HEK293 (cell line): ENCODE data around the gene GUCY2F.

Source experiments
- CTCF ChIA-PET: fragments of 350-600 bp; formaldehyde crosslinking; extraction: SDS; loops from one replicate; lab custom pipeline; 2021; ENCODE audit warnings: antibody characterized with exemption; lab: Yijun Ruan, JAX
- POLR2A ChIA-PET: fragments of 300-600 bp; formaldehyde crosslinking; extraction: SDS; loops from one replicate; lab custom pipeline; 2020; ENCODE audit warnings: antibody characterized with exemption, inconsistent platforms; lab: Yijun Ruan, JAX
- H3K27ac ChIP-seq: fragments of 200-500 bp; sonication (Bioruptor generic); 2 replicates; pipeline ENCODE4 v1.5.1; 2014; ENCODE audit warnings: low read depth, low read length, control low read depth, inconsistent platforms; ENCODE audit errors: extremely low read depth
- H3K36me3 ChIP-seq, 2 experiments: fragments of 200-500 bp in 1 of 2; sonication (Bioruptor generic) in 1 of 2; 1 replicate in 1 of 2; 2 replicates in 1 of 2; pipeline ENCODE4 v1.5.1; 2014 to 2017; ENCODE audit warnings: inconsistent platforms in 2 of 2, low read length in 2 of 2; ENCODE audit not compliant: control insufficient read depth in 2 of 2, insufficient read depth in 1 of 2
- H3K4me1 ChIP-seq: fragments of 200-500 bp; sonication (Bioruptor generic); 2 replicates; pipeline ENCODE4 v1.5.1; 2014; ENCODE audit warnings: mild to moderate bottlenecking, low read length, inconsistent platforms; ENCODE audit not compliant: control insufficient read depth, insufficient read depth
- H3K4me3 ChIP-seq: 2 replicates; pipeline ENCODE4 v1.5.1; 2011; ENCODE audit warnings: low read depth, mild to moderate bottlenecking, control low read depth, low read length, moderate library complexity
- H3K9me3 ChIP-seq: fragments of 200-500 bp; sonication (Bioruptor generic); 2 replicates; pipeline ENCODE4 v1.5.1; 2014; ENCODE audit warnings: low read depth, low read length, inconsistent platforms; ENCODE audit not compliant: control insufficient read depth, insufficient read depth
- AEBP2 ChIP-seq: fragments of 450-650 bp; formaldehyde crosslinking; IDR thresholded peaks from 2 replicates; pipeline ENCODE4 v1.5.1; 2016; ENCODE audit warnings: missing biosample characterization, missing genetic modification characterization, borderline replicate concordance
- EGR2 ChIP-seq: fragments of 450-650 bp; formaldehyde crosslinking; IDR thresholded peaks from 2 replicates; pipeline ENCODE4 v1.5.1; 2016; ENCODE audit warnings: low read depth, missing biosample characterization, missing genetic modification characterization
- GLIS2 ChIP-seq: fragments of 450-650 bp; formaldehyde crosslinking; IDR thresholded peaks from 2 replicates; pipeline ENCODE4 v1.5.1; 2016; ENCODE audit warnings: missing biosample characterization, missing genetic modification characterization
- HOXC10 ChIP-seq: sonication (generic); formaldehyde crosslinking; IDR thresholded peaks from 2 replicates; pipeline ENCODE4 v1.8.1; 2023; ENCODE audit warnings: mild to moderate bottlenecking, missing genetic modification reagents
- KLF7 ChIP-seq: fragments of 450-650 bp; formaldehyde crosslinking; IDR thresholded peaks from 2 replicates; pipeline ENCODE4 v1.5.1; 2016; ENCODE audit warnings: missing biosample characterization, missing genetic modification characterization, borderline replicate concordance
- OVOL3 ChIP-seq: fragments of 450-650 bp; formaldehyde crosslinking; IDR thresholded peaks from 2 replicates; pipeline ENCODE4 v1.5.1; 2016; ENCODE audit warnings: missing biosample characterization, missing genetic modification characterization
- REPIN1 ChIP-seq: fragments of 450-650 bp; formaldehyde crosslinking; IDR thresholded peaks from 2 replicates; pipeline ENCODE4 v1.5.1; 2017; ENCODE audit warnings: missing biosample characterization, missing genetic modification characterization, low read depth
- SALL2 ChIP-seq: fragments of 450-650 bp; formaldehyde crosslinking; IDR thresholded peaks from 2 replicates; pipeline ENCODE4 v1.5.0; 2017; ENCODE audit warnings: missing biosample characterization, mild to moderate bottlenecking, missing genetic modification characterization, borderline replicate concordance
- ZBTB1 ChIP-seq: fragments of 450-650 bp; formaldehyde crosslinking; IDR thresholded peaks from 2 replicates; pipeline ENCODE4 v1.5.1; 2016; ENCODE audit warnings: missing biosample characterization, missing genetic modification characterization
- ZBTB17 ChIP-seq: fragments of 450-650 bp; formaldehyde crosslinking; IDR thresholded peaks from 2 replicates; pipeline ENCODE4 v1.5.1; 2016; ENCODE audit warnings: missing biosample characterization, missing genetic modification characterization
- ZBTB7A ChIP-seq: fragments of 450-650 bp; formaldehyde crosslinking; IDR thresholded peaks from 2 replicates; pipeline ENCODE4 v1.5.1; 2016; ENCODE audit warnings: low read depth, missing biosample characterization, missing genetic modification characterization
- ZBTB8A ChIP-seq: fragments of 450-650 bp; formaldehyde crosslinking; IDR thresholded peaks from 2 replicates; pipeline ENCODE4 v1.5.1; 2016; ENCODE audit warnings: missing biosample characterization, missing genetic modification characterization
- ZNF10 ChIP-seq: fragments of 450-650 bp; formaldehyde crosslinking; IDR thresholded peaks from 2 replicates; pipeline ENCODE4 v1.5.1; 2017; ENCODE audit warnings: missing biosample characterization, missing genetic modification characterization
- ZNF398 ChIP-seq: fragments of 450-650 bp; formaldehyde crosslinking; IDR thresholded peaks from 2 replicates; pipeline ENCODE4 v1.5.1; 2017; ENCODE audit warnings: missing biosample characterization, missing genetic modification characterization
- ZNF558 ChIP-seq: fragments of 450-650 bp; formaldehyde crosslinking; IDR thresholded peaks from 2 replicates; pipeline ENCODE4 v1.5.1; 2016; ENCODE audit warnings: missing biosample characterization, missing genetic modification characterization
- ZNF600 ChIP-seq: fragments of 450-650 bp; formaldehyde crosslinking; IDR thresholded peaks from 2 replicates; pipeline ENCODE4 v1.5.1; 2016; ENCODE audit warnings: missing biosample characterization, missing genetic modification characterization
- ZNF639 ChIP-seq: fragments of 450-650 bp; formaldehyde crosslinking; IDR thresholded peaks from 2 replicates; pipeline ENCODE4 v1.5.1; 2016; ENCODE audit warnings: missing biosample characterization, missing genetic modification characterization
- ZNF704 ChIP-seq: fragments of 450-650 bp; formaldehyde crosslinking; IDR thresholded peaks from 2 replicates; pipeline ENCODE4 v1.5.1; 2016; ENCODE audit warnings: missing biosample characterization, missing genetic modification characterization
- ZNF747 ChIP-seq: fragments of 450-650 bp; formaldehyde crosslinking; IDR thresholded peaks from 2 replicates; pipeline ENCODE4 v1.5.1; 2016; ENCODE audit warnings: missing biosample characterization, missing genetic modification characterization
- ZNF830 ChIP-seq: fragments of 450-650 bp; IDR thresholded peaks from 2 replicates; pipeline ENCODE4 v1.5.0; 2018; ENCODE audit warnings: missing biosample characterization, missing genetic modification characterization, low read depth, mild to moderate bottlenecking, moderate library complexity
- ZNF837 ChIP-seq: fragments of 450-650 bp; formaldehyde crosslinking; IDR thresholded peaks from 2 replicates; pipeline ENCODE4 v1.5.1; 2016; ENCODE audit warnings: missing biosample characterization, missing genetic modification characterization
- TF ChIP-seq, protein P1 (sequence below): fragments of 450-650 bp; formaldehyde crosslinking; IDR thresholded peaks from 2 replicates; pipeline ENCODE4 v1.5.1; 2016; ENCODE audit warnings: missing biosample characterization, missing genetic modification characterization
- TF ChIP-seq, protein P2 (sequence below): fragments of 450-650 bp; formaldehyde crosslinking; IDR thresholded peaks from 2 replicates; pipeline ENCODE4 v1.5.1; 2017; ENCODE audit warnings: missing biosample characterization, missing genetic modification characterization

The GUCY2F gene

DNA sequence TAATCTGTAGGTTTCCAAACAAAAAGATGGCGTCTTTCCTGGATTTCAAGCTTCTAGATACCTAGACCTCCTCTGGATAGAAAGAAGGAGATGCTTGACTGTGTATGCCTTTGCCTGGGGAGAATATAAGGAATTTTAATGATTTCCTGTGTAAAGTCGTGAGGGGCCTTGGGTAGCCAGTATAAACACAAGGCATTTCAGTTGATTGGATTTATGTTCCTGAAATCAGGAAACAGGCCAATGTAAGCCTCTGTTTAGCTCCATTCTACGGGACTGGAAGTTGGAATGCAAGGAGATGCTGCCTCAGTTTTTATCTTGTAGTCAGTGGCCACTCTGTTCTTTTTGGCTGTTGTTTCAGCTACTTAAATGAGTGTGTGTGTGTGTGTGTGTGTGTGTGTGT, 137.2 kb downstream of the GUCY2F start (continued):
- TF ChIP-seq, protein P1, sequence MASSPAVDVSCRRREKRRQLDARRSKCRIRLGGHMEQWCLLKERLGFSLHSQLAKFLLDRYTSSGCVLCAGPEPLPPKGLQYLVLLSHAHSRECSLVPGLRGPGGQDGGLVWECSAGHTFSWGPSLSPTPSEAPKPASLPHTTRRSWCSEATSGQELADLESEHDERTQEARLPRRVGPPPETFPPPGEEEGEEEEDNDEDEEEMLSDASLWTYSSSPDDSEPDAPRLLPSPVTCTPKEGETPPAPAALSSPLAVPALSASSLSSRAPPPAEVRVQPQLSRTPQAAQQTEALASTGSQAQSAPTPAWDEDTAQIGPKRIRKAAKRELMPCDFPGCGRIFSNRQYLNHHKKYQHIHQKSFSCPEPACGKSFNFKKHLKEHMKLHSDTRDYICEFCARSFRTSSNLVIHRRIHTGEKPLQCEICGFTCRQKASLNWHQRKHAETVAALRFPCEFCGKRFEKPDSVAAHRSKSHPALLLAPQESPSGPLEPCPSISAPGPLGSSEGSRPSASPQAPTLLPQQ = no peak

DNA sequence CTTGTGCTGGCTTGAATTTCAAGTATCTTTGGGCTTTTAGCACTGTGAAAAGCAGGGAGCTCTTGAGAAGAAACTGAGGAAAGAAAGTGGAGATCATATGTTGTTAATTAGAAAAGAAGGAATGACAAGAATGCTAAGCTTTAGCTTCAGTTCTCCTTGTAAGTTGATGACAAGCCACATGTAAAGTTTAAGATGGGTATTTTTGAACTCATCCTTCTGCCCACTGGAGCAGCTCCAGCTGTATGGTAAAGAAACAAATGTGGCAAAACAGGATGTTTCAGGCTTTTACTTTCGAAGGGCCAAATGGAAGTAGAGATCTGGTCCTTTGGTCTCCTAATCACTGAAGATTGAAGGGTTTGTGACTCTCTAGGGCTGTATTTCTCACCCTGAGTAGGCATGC, 137.8 kb downstream of the GUCY2F start:
- TF ChIP-seq ZNF398 (tag by site-specific recombination) = no peak
- TF ChIP-seq ZNF639 (tag by site-specific recombination) = no peak
- no peak for TF ChIP-seq HOXC10 (CRISPR knock-in tag)
- TF ChIP-seq, protein P2, sequence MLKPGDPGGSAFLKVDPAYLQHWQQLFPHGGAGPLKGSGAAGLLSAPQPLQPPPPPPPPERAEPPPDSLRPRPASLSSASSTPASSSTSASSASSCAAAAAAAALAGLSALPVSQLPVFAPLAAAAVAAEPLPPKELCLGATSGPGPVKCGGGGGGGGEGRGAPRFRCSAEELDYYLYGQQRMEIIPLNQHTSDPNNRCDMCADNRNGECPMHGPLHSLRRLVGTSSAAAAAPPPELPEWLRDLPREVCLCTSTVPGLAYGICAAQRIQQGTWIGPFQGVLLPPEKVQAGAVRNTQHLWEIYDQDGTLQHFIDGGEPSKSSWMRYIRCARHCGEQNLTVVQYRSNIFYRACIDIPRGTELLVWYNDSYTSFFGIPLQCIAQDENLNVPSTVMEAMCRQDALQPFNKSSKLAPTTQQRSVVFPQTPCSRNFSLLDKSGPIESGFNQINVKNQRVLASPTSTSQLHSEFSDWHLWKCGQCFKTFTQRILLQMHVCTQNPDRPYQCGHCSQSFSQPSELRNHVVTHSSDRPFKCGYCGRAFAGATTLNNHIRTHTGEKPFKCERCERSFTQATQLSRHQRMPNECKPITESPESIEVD = no peak
- no peak for TF ChIP-seq GLIS2 (tag by site-specific recombination)
- no peak for TF ChIP-seq ZNF600 (tag by site-specific recombination)
- TF ChIP-seq ZBTB1 (tag by site-specific recombination) = no peak
- no peak for TF ChIP-seq AEBP2
- TF ChIP-seq SALL2 (tag by site-specific recombination) = no peak
- TF ChIP-seq ZNF558 = no peak
- no peak for TF ChIP-seq ZBTB7A
- TF ChIP-seq ZNF837 = no peak
- no peak for TF ChIP-seq ZNF830
- TF ChIP-seq ZBTB8A (tag by site-specific recombination) = no peak
- H3K27ac ChIP-seq = no peak overlapping the region
- H3K4me3 ChIP-seq = no peak overlapping the region
- POLR2A ChIA-PET = no interaction called here
- no peaks in the 10 kb centered on the region for H3K9me3 ChIP-seq
- no peaks in the 10 kb centered on the region for H3K4me1 ChIP-seq
- no peaks in the 10 kb centered on the region for H3K36me3 ChIP-seq
- CTCF ChIA-PET = interaction anchor here (1.5 kb wide), 1 partner anchor 131 kb away, joined by 4 read pairs; no protein-coding TSS in a partner anchor

- no peaks in the 10 kb centered on the region for H3K4me1 ChIP-seq
- no peak overlapping the region for H3K4me3 ChIP-seq
- no peak overlapping the region for H3K27ac ChIP-seq
- no peak for TF ChIP-seq REPIN1
- no peak for TF ChIP-seq ZNF10
- no peak for TF ChIP-seq EGR2 (tag by site-specific recombination)
- no peak for TF ChIP-seq ZNF747 (tag by site-specific recombination)
- TF ChIP-seq KLF7 = no peak
- TF ChIP-seq OVOL3 (tag by site-specific recombination) = no peak
- no peak for TF ChIP-seq ZNF704 (tag by site-specific recombination)
- TF ChIP-seq ZBTB17 (tag by site-specific recombination) = no peak
- ChIA-PET POLR2A (no interaction called here), CTCF (no interaction called here)
- H3K36me3 ChIP-seq = no peaks in the 10 kb centered on the region
- no peaks in the 10 kb centered on the region for H3K9me3 ChIP-seq
These were observed 138.2 kb downstream of the GUCY2F start for GRCh38 chrX:109343671-109344070.
